Right cardiac atrium (tissue), 5 donors: ENCODE results near the gene PROSER2. TPM values are rescaled to one million over a fixed set of nuclear protein-coding genes. Genes with fewer than 3 reads are reported as not detected.

ENCODE experiments used
- ATAC-seq, 2 donors: fragments of 200-7000 bp; cut with Tn5 transposase; one replicate each; pipeline versions ENCODE4 v1.8.0 to v1.9.1; 2020; ENCODE audit warnings: moderate library complexity in 2 of 2, mild to moderate bottlenecking in 1 of 2
- DNase-seq, 3 donors: peaks; one replicate each; pipeline ENCODE4 v3.0.0-alpha.2; 2020
- H3K27ac ChIP-seq: one replicate; pipeline ENCODE4 v1.5.1; 2013; ENCODE audit warnings: mild to moderate bottlenecking, low read length, control low read depth, moderate library complexity
- H3K27me3 ChIP-seq: one replicate; pipeline ENCODE4 v1.6.1; 2013; ENCODE audit not compliant: control insufficient read depth, insufficient read depth
- H3K4me1 ChIP-seq: one replicate; pipeline ENCODE4 v1.6.1; 2013; ENCODE audit warnings: low read length; ENCODE audit not compliant: control insufficient read depth, insufficient read depth
- H3K4me3 ChIP-seq: one replicate; pipeline ENCODE4 v1.5.1; 2013; ENCODE audit warnings: low read length, control low read depth
- H3K9me3 ChIP-seq: one replicate; pipeline ENCODE4 v1.6.1; 2013; ENCODE audit warnings: low read length; ENCODE audit not compliant: control insufficient read depth
- WGBS: extraction: QIAGEN DNeasy Blood & Tissue Kit; methylation state at CpG from one replicate; pipeline ENCODE4 v1.1.7; 2013; 5-methylcytosine and 5-hydroxymethylcytosine counted together
- intact Hi-C, 4 donors: fragments of 100-400 bp; cut with DNase I; formaldehyde crosslinking; loops; one replicate each; pipeline versions ENCODE4 v1.11.0 to v1.14.0; 2022 to 2023
- polyA plus RNA-seq: library from polyadenylated mRNA; stranded (reverse); fragments of 200-250 nt; gene quantifications from one replicate; pipeline ENCODE4 v1.2.3, GENCODE V29; 2013
- total RNA-seq, 4 donors: library from RNA; stranded (reverse); fragmentation: NEBNext Ultra II Directional; extraction: Animal tissue kit (Norgen Biotek cat#: 25700); gene quantifications; one replicate each; pipeline ENCODE4 v1.2.1, GENCODE V29; 2021
- donor health status: healthy with polysubstance abuse.
- donor health status: DM: no; HTN: yes; CAD: no.
- donor health status: DM: no; HTN: no; CAD: no.
- donor health status: DM: no; HTN: yes; CAD: no; lungs with severe emphysema.
- donor health status: DM: yes; HTN: yes; CAD: no.

PROSER2 gene
- total and polyA plus RNA-seq, 5 donors, result 0.72 to 2.2 (median 1.7) TPM

GRCh38 chr10:11805792-11806191 is 17.4 kb upstream of the PROSER2 start:
- intact Hi-C loops, result no loop called here
- DNase-seq (no peak), ATAC-seq (no peak)
- H3K4me1 ChIP-seq, result no peaks in the 10 kb centered on the region
- no peak overlapping the region for H3K27ac ChIP-seq
- H3K9me3 ChIP-seq, result no peaks in the 10 kb centered on the region
- WGBS, result 92% methylated on average over 4 of the region's 4 CpGs
- H3K27me3 ChIP-seq, result no peaks in the 10 kb centered on the region
- H3K4me3 ChIP-seq, result no peak overlapping the region

- WGBS, result 88% methylated on average over 6 of the region's 6 CpGs
- DNase-seq (no peak), ATAC-seq (no peak)
- intact Hi-C loops, result no loop called here
- Histone ChIP-seq H3K4me1 (no peaks in the 10 kb centered on the region), H3K4me3 (no peak overlapping the region), H3K9me3 (no peaks in the 10 kb centered on the region), H3K27ac (no peak overlapping the region), H3K27me3 (no peaks in the 10 kb centered on the region)
These were observed 16.4 kb upstream of the PROSER2 start for GRCh38 chr10:11806706-11807105.

GRCh38 chr10:11808808-11809207 is 14.3 kb upstream of the PROSER2 start:
- Histone ChIP-seq H3K4me1 (no peaks in the 10 kb centered on the region), H3K27me3 (no peaks in the 10 kb centered on the region), H3K27ac (no peak overlapping the region), H3K9me3 (no peaks in the 10 kb centered on the region), H3K4me3 (no peak overlapping the region)
- intact Hi-C loops, result no loop called here
- 96% methylated on average over 5 of the region's 5 CpGs for WGBS
- DNase-seq (no peak), ATAC-seq (no peak)

GRCh38 chr10:11810313-11810766 is 12.8 kb upstream of the PROSER2 start:
- DNase-seq, result no peak
- ATAC-seq, result no peak
- Histone ChIP-seq H3K4me3 (no peak overlapping the region), H3K9me3 (no peaks in the 10 kb centered on the region), H3K27me3 (no peaks in the 10 kb centered on the region), H3K27ac (no peak overlapping the region), H3K4me1 (no peaks in the 10 kb centered on the region)
- WGBS, result 41% methylated on average over 13 of the region's 13 CpGs
- intact Hi-C loops, result no loop called here

- ATAC-seq (no peak), DNase-seq (no peak)
- WGBS, result 77% methylated on average over 6 of the region's 6 CpGs
- Histone ChIP-seq H3K27me3 (no peaks in the 10 kb centered on the region), H3K9me3 (no peaks in the 10 kb centered on the region), H3K27ac (no peak overlapping the region), H3K4me3 (no peak overlapping the region), H3K4me1 (no peaks in the 10 kb centered on the region)
- intact Hi-C loops, result no loop called here
These were observed 12.2 kb upstream of the PROSER2 start for GRCh38 chr10:11810973-11811372.

DNA sequence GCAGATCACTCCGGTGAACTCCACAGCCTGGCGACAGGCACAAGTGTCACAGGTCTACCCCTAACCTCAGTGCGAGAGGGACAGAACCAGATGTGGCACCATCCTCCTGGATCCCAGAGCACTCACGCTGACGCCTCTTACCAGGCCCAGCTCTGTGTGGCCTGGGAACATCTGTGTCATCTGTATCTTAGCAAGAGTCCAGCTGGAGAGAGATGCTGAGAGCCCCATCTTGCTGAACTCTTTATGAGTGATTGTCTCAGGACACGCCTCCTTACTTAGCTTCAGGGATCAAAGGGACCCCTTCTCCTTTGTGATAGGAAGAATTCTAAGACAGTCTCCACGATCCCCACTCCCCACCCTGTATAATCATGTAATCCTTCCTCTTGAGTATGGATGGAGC is 10.0 kb upstream of the PROSER2 start:
- Histone ChIP-seq H3K4me3 (no peak overlapping the region), H3K27me3 (no peaks in the 10 kb centered on the region), H3K9me3 (no peaks in the 10 kb centered on the region), H3K27ac (no peak overlapping the region), H3K4me1 (no peaks in the 10 kb centered on the region)
- WGBS, result 92% methylated on average over 7 of the region's 7 CpGs
- intact Hi-C loops, result no loop called here
- DNase-seq (no peak), ATAC-seq (no peak)

- Histone ChIP-seq H3K4me1 (no peaks in the 10 kb centered on the region), H3K27me3 (no peaks in the 10 kb centered on the region), H3K27ac (no peak overlapping the region), H3K9me3 (no peaks in the 10 kb centered on the region), H3K4me3 (no peak overlapping the region)
- intact Hi-C loops, result no loop called here
- 70% methylated on average over 13 of the region's 13 CpGs for WGBS
- no peak for DNase-seq
- ATAC-seq, result no peak
These were observed 9.1 kb upstream of the PROSER2 start for GRCh38 chr10:11813855-11814567.

GRCh38 chr10:11819027-11819426 is 4.1 kb upstream of the PROSER2 start:
- H3K27ac ChIP-seq, result no peak overlapping the region
- no peak for ATAC-seq
- H3K4me1 ChIP-seq, result no peaks in the 10 kb centered on the region
- WGBS, result 81% methylated on average over 3 of the region's 3 CpGs
- intact Hi-C loops, result no loop called here
- no peaks in the 10 kb centered on the region for H3K9me3 ChIP-seq
- no peak overlapping the region for H3K4me3 ChIP-seq
- H3K27me3 ChIP-seq, result no peaks in the 10 kb centered on the region
- no peak for DNase-seq

- Histone ChIP-seq H3K27me3 (no peaks in the 10 kb centered on the region), H3K9me3 (no peaks in the 10 kb centered on the region), H3K4me3 (no peak overlapping the region), H3K4me1 (no peaks in the 10 kb centered on the region), H3K27ac (no peak overlapping the region)
- ATAC-seq (no peak), DNase-seq (no peak)
- intact Hi-C loops, result no loop called here
- WGBS, result 75% methylated on average over 5 of the region's 5 CpGs
These were observed 965 bp upstream of the PROSER2 start for GRCh38 chr10:11822026-11822756.

DNA sequence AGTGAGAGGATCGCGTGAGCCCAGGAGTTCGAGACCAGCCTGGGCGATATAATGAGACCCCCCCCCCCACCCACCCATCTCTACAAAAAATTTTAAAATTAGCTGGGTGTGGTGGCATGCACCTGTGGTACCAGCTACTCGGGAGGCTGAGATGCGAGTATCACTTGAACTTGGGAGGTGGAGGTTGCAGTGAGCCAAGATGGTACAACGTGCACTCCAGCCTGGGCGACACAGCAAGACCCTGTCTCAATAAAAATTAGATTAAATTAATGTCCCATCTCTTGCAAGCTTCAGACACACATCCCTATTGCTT is 391 bp upstream of the PROSER2 start:
- DNase-seq (no peak), ATAC-seq (no peak)
- no peaks in the 10 kb centered on the region for H3K27me3 ChIP-seq
- no peaks in the 10 kb centered on the region for H3K9me3 ChIP-seq
- no peak overlapping the region for H3K27ac ChIP-seq
- no peaks in the 10 kb centered on the region for H3K4me1 ChIP-seq
- peak overlapping the region; percentile 82 for H3K4me3 ChIP-seq
- intact Hi-C loops, result no loop called here
- 58% methylated on average over 8 of the region's 8 CpGs for WGBS

DNA sequence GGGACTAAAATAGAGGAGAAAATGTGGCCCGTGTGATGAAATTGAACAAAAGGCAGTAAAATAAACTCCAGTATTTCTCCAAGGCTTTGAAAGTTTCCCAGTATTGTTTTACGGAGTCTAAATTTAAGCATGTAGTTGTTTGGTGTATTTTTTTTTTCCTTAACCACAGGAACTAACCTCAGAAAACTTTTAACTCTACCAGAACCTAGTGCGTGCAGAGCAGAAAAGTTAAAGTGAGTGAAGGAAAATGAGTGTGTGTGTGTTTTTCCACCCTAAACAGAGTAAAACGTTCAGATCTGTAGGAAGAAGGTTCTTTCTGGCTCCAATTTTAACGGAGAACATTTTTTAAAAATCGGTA is 812 bp downstream of the PROSER2 start:
- intact Hi-C loops, result no loop called here
- no peak overlapping the region for H3K27ac ChIP-seq
- no peaks in the 10 kb centered on the region for H3K27me3 ChIP-seq
- WGBS, result 23% methylated on average over 6 of the region's 6 CpGs
- H3K4me1 ChIP-seq, result no peaks in the 10 kb centered on the region
- DNase-seq (no peak), ATAC-seq (no peak)
- H3K4me3 ChIP-seq, result peak overlapping the region; percentile 82
- no peaks in the 10 kb centered on the region for H3K9me3 ChIP-seq
